HG02610 (cell line): Measurements from ENCODE around the gene GRK4.
"Not testable (repeated sequence)": the region's sequence is repeated elsewhere in the genome, so short reads cannot be mapped to it uniquely, and the experiment has no call there.

Experiments used
- ATAC-seq: cut with Tn5 transposase; IDR thresholded peaks from one replicate; pipeline ENCODE4 v1.9.1; 2021; ENCODE audit warnings: mild to moderate bottlenecking, moderate library complexity; ENCODE audit not compliant: unreplicated experiment

The GRK4 gene

GRCh38 chr4:2930758-2931511, 32.4 kb upstream of the GRK4 start:
- ATAC-seq = no peak

DNA sequence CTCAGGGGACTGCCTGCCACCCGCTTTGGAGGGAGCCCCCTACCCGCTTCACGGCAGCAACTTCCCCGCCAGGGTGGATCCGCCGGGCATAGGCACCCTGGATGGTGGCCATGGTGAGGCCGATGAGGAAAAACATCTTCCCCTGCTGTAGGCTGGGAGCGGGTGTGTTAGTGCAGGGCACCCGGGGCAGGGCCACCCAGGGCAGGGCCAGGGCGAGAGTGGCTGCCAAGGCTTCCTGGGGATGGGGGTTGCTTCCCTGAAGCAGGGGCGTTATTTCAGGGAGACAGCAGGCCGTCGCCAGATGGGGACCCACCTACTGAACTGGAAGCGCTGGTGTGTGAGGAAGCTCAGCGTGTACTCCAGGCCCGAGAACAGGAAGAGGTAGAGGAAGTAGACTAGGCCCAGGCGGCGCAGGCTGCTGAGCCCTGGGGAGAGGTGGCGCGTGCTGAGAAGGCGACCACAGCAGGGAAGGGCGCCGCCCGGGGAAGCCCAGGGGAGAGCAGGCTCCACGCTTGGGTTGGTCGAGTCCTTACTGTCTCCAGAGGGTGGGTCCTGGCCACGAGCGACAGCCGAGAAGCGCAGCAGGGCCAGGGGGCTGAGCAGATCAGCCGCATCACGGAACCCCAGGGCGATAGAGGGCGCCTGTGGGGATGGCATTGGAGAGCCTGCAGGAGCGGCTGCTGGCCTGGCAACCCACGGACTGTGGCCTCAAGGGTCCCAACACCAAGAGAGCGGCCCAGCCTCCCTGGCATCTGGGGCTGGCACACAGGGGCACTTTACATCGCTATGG, 31.7 kb upstream of the GRK4 start:
- peak; percentile 54 for ATAC-seq

- ATAC-seq = no peak
Observed at GRCh38 chr4:2932321-2932950, 30.9 kb upstream of the GRK4 start.

GRCh38 chr4:2932951-2933565, 30.3 kb upstream of the GRK4 start:
- no peak for ATAC-seq

- no peak for ATAC-seq
Observed at GRCh38 chr4:2933566-2934076, 29.8 kb upstream of the GRK4 start.

- no peak for ATAC-seq
Observed at GRCh38 chr4:2934077-2934812, 29.1 kb upstream of the GRK4 start.

- ATAC-seq = peak; percentile 47
Observed at GRCh38 chr4:2934813-2935761, 28.3 kb upstream of the GRK4 start.

DNA sequence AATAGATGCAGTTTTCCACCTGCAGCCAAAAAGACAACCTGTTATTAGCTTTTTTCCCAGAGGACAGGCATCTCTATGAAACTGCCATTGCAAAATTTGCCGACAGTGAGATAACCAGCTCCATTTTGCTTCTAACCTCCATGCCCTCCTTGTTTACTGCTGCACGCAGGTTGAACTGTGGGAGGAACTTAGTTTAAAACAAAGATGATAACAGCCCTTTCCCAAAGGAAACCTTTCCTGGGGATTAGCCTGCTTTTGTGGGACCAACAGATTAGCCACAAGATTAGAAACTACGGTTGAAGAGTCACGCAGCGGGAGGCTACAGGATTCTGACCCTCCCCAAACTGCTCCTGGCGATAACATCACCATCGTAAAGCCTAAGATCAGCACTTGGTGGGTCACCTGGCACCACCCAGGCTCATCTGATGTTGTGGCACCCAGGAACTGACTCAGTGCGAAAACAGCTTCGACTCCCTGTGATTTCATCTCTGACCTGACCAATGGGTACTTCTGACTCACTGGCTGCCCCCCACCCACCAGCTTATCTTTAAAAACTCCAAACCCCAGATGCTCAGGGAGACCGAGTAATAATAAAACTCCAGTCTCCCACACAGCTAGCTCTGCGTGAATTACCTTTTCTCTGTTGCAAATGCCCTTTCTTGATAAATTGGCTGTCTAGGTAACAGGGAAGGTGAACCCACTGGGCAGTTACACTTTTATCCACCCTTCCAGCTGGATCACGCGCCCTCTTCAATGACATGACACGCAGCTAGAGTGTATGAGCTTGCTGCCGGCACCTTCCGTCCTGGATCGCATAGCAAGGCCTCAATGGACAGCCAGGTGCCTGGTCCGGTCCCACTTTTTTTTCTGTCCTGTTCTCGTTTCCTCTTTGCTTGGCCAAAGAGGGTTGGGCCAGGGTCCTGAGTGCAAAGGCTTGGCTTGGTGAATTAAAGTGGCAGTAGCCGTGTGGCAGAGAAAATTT, 27.3 kb upstream of the GRK4 start:
- ATAC-seq = no peak

DNA sequence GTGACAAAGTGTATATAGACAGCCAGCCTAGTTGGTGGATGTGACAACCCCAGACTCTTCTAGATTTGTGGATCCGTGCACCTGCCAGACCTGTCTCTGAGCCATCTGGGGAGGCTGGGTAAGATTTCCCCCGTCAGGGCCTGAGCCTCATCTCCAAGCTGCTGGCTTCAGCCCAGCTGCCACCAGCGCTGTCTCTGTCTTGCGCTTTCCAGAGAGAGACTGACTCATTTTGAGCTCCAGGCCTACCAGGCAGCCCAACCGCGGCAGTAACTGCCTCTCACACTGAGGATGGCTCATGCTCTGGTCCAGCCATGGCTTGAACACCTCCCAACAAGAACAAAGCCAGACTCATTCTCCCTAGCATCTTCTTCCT, 26.6 kb upstream of the GRK4 start:
- ATAC-seq = no peak

DNA sequence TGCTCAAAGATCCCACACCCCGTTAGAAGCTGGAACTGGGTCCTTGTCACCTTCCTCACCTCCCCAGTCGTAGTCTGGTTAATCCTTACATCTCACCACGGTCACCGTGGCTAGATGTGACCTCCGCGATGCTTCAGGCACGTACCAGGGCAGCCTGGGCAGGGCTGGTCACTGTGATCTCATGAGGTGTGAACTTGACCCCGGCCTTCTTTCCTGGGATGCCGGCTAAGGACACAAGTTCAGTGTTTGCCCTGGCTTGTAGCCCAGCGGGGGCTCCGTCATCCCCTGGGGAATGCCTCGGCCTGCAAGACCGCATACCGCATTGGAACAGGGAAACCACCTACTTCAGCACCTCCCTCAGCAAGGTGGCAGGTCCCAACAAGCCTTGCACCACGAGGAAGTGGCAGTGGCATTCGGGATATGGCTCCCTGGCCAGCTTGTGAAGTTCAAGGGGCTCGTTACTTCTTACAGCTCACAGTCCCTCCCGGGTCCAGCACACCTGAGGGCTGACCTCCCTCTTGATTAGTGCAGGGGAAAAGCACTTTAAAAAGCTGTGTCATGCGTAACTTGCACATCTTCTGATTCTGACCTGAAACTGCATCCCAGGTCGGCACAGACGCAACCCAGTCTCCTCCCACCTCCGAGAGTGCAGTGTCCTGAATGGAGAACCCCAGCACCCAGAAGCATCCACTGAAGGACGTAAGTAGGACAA, 26.1 kb upstream of the GRK4 start:
- ATAC-seq = no peak

GRCh38 chr4:2937986-2938385, 25.4 kb upstream of the GRK4 start:
- no peak for ATAC-seq

GRCh38 chr4:2938411-2938810, 25.0 kb upstream of the GRK4 start:
- ATAC-seq = not testable (repeated sequence)

DNA sequence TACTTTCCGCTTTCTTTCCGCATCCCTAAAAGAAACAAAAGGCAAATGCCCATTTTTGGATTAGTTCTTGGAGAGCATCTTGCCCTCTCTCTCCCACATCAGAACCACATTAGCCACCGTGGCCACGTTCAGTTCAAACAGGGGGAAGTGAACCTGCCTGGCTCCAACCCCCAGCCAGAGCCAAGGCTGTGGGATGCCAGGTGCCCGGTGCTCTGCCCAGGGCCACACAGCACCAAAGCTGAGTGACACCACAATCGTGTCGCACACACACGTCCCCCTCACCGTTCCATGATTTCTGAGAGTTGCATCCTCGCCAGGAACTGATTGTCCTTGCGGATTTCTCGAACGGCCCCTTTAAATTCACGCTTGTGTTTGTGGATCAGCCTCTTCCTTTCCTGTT, 24.5 kb upstream of the GRK4 start:
- ATAC-seq = no peak

- no peak for ATAC-seq
Observed at GRCh38 chr4:2939383-2940243, 23.8 kb upstream of the GRK4 start.

DNA sequence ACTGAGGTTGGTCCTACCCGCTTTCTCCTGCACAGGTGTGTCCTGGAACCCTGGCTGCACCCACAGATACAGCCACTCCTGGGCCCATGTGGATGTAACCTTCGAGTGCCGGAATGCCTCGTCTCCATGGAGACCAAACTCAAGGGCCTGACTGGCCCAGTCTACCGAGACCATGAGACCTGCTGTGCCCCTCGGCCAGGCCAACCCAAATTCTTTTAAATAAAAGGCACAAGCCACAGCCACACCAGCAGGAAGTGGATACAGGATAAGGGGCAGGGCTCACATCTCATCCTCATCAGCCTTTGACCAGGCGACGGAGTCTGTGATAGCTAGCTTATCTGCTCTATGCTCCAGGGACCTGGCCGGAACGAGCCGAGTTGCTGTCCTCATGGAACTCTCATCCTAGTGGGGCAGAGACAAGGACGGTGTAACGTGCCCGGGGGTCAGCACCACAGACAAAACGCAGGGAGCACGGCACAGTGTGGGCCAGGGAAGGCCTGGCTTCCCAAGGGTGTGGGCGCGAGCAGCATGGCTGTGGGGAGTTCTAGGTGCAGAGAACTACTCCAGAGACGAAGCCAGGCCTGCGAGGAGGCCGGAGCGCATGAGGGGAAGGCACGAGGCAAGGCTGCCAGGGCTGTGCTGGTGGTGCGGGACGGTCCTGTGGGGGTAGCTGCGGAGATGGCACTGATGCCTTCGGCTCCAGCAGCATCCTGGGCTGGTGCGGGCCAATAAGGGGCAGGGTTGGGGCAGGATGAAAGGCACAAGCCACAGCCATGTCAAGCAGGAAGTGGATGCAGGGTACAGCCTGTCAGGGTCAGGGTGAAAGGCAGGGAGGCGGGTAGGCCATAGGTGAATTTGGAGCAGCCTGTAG, 22.9 kb upstream of the GRK4 start:
- no peak for ATAC-seq
